SK-N-SH (cell line): ENCODE results near the gene MED15. TPM values are rescaled to one million over a fixed set of nuclear protein-coding genes. Genes with fewer than 3 reads are reported as not detected.

ENCODE experiments used
- CTCF ChIA-PET: fragments of 300-600, 350-600 bp; formaldehyde crosslinking; extraction: SDS; loops from one replicate; lab custom pipeline; 2021; lab: Yijun Ruan, JAX
- POLR2A ChIA-PET: fragments of 350-600 bp; sonication (Branson Sonifier 250); formaldehyde crosslinking; extraction: SDS; loops from one replicate; lab custom pipeline; 2020; ENCODE audit warnings: antibody characterized with exemption, inconsistent platforms; lab: Yijun Ruan, JAX
- DNase-seq: peaks from one replicate; pipeline ENCODE4 v3.0.0; 2012
- H2AFZ ChIP-seq: fragments of 200-600 bp; sonication (generic); 2 replicates; pipeline ENCODE4 v1.8.1; 2016; ENCODE audit warnings: antibody characterized with exemption, mild to moderate bottlenecking, low read depth
- H3F3A ChIP-seq: fragments of 200-600 bp; sonication (generic); replicated peaks from 2 replicates; pipeline ENCODE3; 2016; ENCODE audit warnings: antibody characterized with exemption, mild to moderate bottlenecking; ENCODE audit not compliant: insufficient read depth
- H3K27ac ChIP-seq, 2 experiments: fragments of 200-500 bp in 1 of 2; fragments of 200-600 bp in 1 of 2; sonication (Bioruptor generic) in 1 of 2; sonication (generic), shearing (Covaris generic) in 1 of 2; 2 replicates each; pipeline versions ENCODE4 v1.5.1 to v1.6.1; 2014 to 2016; ENCODE audit warnings: low read depth in 2 of 2, inconsistent platforms in 1 of 2, low read length in 1 of 2, mild to moderate bottlenecking in 1 of 2, mixed read lengths in 1 of 2
- H3K27me3 ChIP-seq: fragments of 200-600 bp; sonication (generic), shearing (Covaris generic); 2 replicates; pipeline ENCODE4 v1.6.1; 2016; ENCODE audit warnings: mixed run types; ENCODE audit not compliant: insufficient read depth
- H3K36me3 ChIP-seq, 2 experiments: fragments of 200-500 bp in 1 of 2; fragments of 200-600 bp in 1 of 2; sonication (Bioruptor generic) in 1 of 2; sonication (generic) in 1 of 2; replicated peaks in 1 of 2; 2 replicates each; pipeline versions ENCODE3 to v1.5.1; 2014 to 2016; ENCODE audit warnings: low read length in 1 of 2, mild to moderate bottlenecking in 1 of 2; ENCODE audit not compliant: insufficient read depth in 2 of 2, control insufficient read depth in 1 of 2
- H3K4me1 ChIP-seq, 2 experiments: fragments of 200-500 bp in 1 of 2; fragments of 200-600 bp in 1 of 2; sonication (Bioruptor generic) in 1 of 2; sonication (generic), shearing (Covaris generic) in 1 of 2; 2 replicates each; pipeline versions ENCODE4 v1.5.1 to v1.6.1; 2014 to 2016; ENCODE audit warnings: low read depth in 1 of 2, low read length in 1 of 2, mixed run types in 1 of 2; ENCODE audit not compliant: insufficient read depth in 2 of 2, control insufficient read depth in 1 of 2
- H3K4me2 ChIP-seq: fragments of 200-600 bp; sonication (generic), shearing (Covaris generic); 2 replicates; pipeline ENCODE4 v1.6.1; 2017; ENCODE audit warnings: mixed run types
- H3K4me3 ChIP-seq, 2 experiments: fragments of 200-500 bp in 1 of 2; fragments of 200-600 bp in 1 of 2; sonication (Bioruptor generic) in 1 of 2; sonication (generic), shearing (Covaris generic) in 1 of 2; 2 replicates each; pipeline versions ENCODE4 v1.5.1 to v1.8.1; 2014 to 2016; ENCODE audit warnings: low read depth in 2 of 2, inconsistent platforms in 1 of 2, low read length in 1 of 2, mild to moderate bottlenecking in 1 of 2, mixed read lengths in 1 of 2, moderate library complexity in 1 of 2
- H3K79me2 ChIP-seq: fragments of 200-600 bp; sonication (generic); 2 replicates; pipeline ENCODE4 v1.8.1; 2017; ENCODE audit warnings: mild to moderate bottlenecking; ENCODE audit not compliant: insufficient read depth
- H3K9ac ChIP-seq: fragments of 200-600 bp; sonication (generic); 2 replicates; pipeline ENCODE4 v1.6.1; 2017; ENCODE audit warnings: mixed run types
- H3K9me2 ChIP-seq: fragments of 200-600 bp; sonication (generic); 2 replicates; pipeline ENCODE4 v1.6.1; 2017; ENCODE audit warnings: mixed run types
- H3K9me3 ChIP-seq: fragments of 200-600 bp; sonication (generic); 2 replicates; pipeline ENCODE4 v1.6.1; 2017; ENCODE audit warnings: mixed run types, mild to moderate bottlenecking, moderate library complexity
- H4K20me1 ChIP-seq: fragments of 200-600 bp; sonication (generic); 2 replicates; pipeline ENCODE4 v1.6.1; 2017; ENCODE audit warnings: mild to moderate bottlenecking, mixed run types; ENCODE audit not compliant: insufficient read depth
- CHD2 ChIP-seq: fragments of 150-350 bp; IDR thresholded peaks from 2 replicates; pipeline ENCODE4 v1.6.1; 2018; ENCODE audit warnings: low read length; ENCODE audit not compliant: partially characterized antibody
- ELF1 ChIP-seq: IDR thresholded peaks from 2 replicates; pipeline ENCODE4 v1.4.0; 2012
- EP300 ChIP-seq, 2 experiments: IDR thresholded peaks; 2 replicates each; pipeline versions ENCODE4 v1.4.0 to v1.6.1; 2012; ENCODE audit warnings: borderline replicate concordance in 1 of 2, low read depth in 1 of 2, low read length in 1 of 2
- FOSL2 ChIP-seq: IDR thresholded peaks from 2 replicates; pipeline ENCODE4 v1.4.0; 2012; ENCODE audit warnings: low read depth, mild to moderate bottlenecking, moderate library complexity, borderline replicate concordance
- FOXJ3 ChIP-seq: sonication (generic); formaldehyde crosslinking; IDR thresholded peaks from 2 replicates; pipeline ENCODE4 v1.5.1; 2020; ENCODE audit warnings: mild to moderate bottlenecking, missing genetic modification reagents
- FOXM1 ChIP-seq: IDR thresholded peaks from 2 replicates; pipeline ENCODE4 v1.4.0; 2012; ENCODE audit warnings: low read depth, mild to moderate bottlenecking
- GATA2 ChIP-seq: sonication (generic); formaldehyde crosslinking; IDR thresholded peaks from 2 replicates; pipeline ENCODE4 v1.5.0; 2020; ENCODE audit warnings: mild to moderate bottlenecking, missing genetic modification reagents
- JUND ChIP-seq: IDR thresholded peaks from 2 replicates; pipeline ENCODE4 v1.4.0; 2012
- MEF2A ChIP-seq: IDR thresholded peaks from 2 replicates; pipeline ENCODE4 v1.4.0; 2012; ENCODE audit warnings: low read depth, borderline replicate concordance
- NFIC ChIP-seq: IDR thresholded peaks from 2 replicates; pipeline ENCODE4 v1.4.0; 2012; ENCODE audit warnings: borderline replicate concordance
- NRF1 ChIP-seq: IDR thresholded peaks from 2 replicates; pipeline ENCODE4 v1.6.1; 2012; ENCODE audit warnings: low read depth, mild to moderate bottlenecking, low read length
- PBX3 ChIP-seq: IDR thresholded peaks from 2 replicates; pipeline ENCODE4; 2012
- RCOR1 ChIP-seq: fragments of 150-350 bp; IDR thresholded peaks from 2 replicates; pipeline ENCODE4 v1.6.1; 2017; ENCODE audit warnings: antibody characterized with exemption, low read length
- REST ChIP-seq: IDR thresholded peaks from 2 replicates; pipeline ENCODE4 v1.6.1; 2012; ENCODE audit warnings: mild to moderate bottlenecking, low read depth, low read length, moderate library complexity
- RFX5 ChIP-seq: IDR thresholded peaks from 2 replicates; pipeline ENCODE4 v1.6.1; 2012; ENCODE audit warnings: mild to moderate bottlenecking, improper control_type of control experiment, low read length
- RXRA ChIP-seq: IDR thresholded peaks from 2 replicates; pipeline ENCODE4 v1.4.0; 2012; ENCODE audit warnings: low read depth, mild to moderate bottlenecking, borderline replicate concordance
- SIN3A ChIP-seq: IDR thresholded peaks from 2 replicates; pipeline ENCODE4 v1.6.1; 2012; ENCODE audit warnings: low read depth, mild to moderate bottlenecking, low read length, moderate library complexity, borderline replicate concordance
- TAF1 ChIP-seq: IDR thresholded peaks from 2 replicates; pipeline ENCODE4 v1.6.1; 2012; ENCODE audit warnings: low read depth, mild to moderate bottlenecking, low read length, moderate library complexity, borderline replicate concordance
- TEAD4 ChIP-seq: IDR thresholded peaks from 2 replicates; pipeline ENCODE4 v1.4.0; 2012; ENCODE audit warnings: mild to moderate bottlenecking, borderline replicate concordance; ENCODE audit not compliant: insufficient read depth
- USF2 ChIP-seq: fragments of 150-350 bp; IDR thresholded peaks from 2 replicates; pipeline ENCODE4 v1.6.1; 2017; ENCODE audit warnings: antibody characterized with exemption, low read length, low read depth, borderline replicate concordance
- YY1 ChIP-seq: IDR thresholded peaks from 2 replicates; pipeline ENCODE4 v1.4.0; 2012; ENCODE audit warnings: low read depth, mild to moderate bottlenecking
- ZBTB33 ChIP-seq: IDR thresholded peaks from 2 replicates; pipeline ENCODE4 v1.4.0; 2012; ENCODE audit warnings: low read depth, borderline replicate concordance
- WGBS: methylation state at CpG from one replicate; pipeline ENCODE4 v1.1.6; 2017; ENCODE audit warnings: low lambda C conversion rate; 5-methylcytosine and 5-hydroxymethylcytosine counted together
- polyA plus RNA-seq, 3 experiments: library from polyadenylated mRNA; depleted of rRNA; stranded (reverse); fragments of >200 nt; gene quantifications; 2 replicates each; pipeline ENCODE4 v1.2.3, GENCODE V29; 2012

MED15 gene
- polyA plus RNA-seq, 1 of the 3 experiments (the other 2 are of a cell fraction), result 45.1 TPM

GRCh38 chr22:20497426-20497825 is 10.0 kb upstream of the MED15 start:
- Histone ChIP-seq H3K9ac (no peak overlapping the region), H4K20me1 (peaks cover 11% of the 10 kb centered on the region), H2AFZ (no peak overlapping the region), H3K27ac (no peak overlapping the region), H3K9me3 (no peaks in the 10 kb centered on the region), H3F3A (peaks cover 5% of the 10 kb centered on the region), H3K9me2 (no peaks in the 10 kb centered on the region), H3K36me3 (peaks cover 0 to 7% of the 10 kb centered on the region in 2 experiments), H3K79me2 (peaks cover 37% of the 10 kb centered on the region), H3K4me2 (peak overlapping the region; percentile 92; the same call in 1 of the 2 replicates), H3K4me3 (no peak overlapping the region), H3K4me1 (peaks cover 5 to 11% of the 10 kb centered on the region in 2 experiments; a peak in 1 of 4 replicates), H3K27me3 (no peaks in the 10 kb centered on the region)
- POLR2A ChIA-PET, result no interaction called here
- 97% methylated on average over 3 of the region's 3 CpGs for WGBS
- DNase-seq, result no peak
- TF ChIP-seq FOXM1 (no peak), RFX5 (no peak), NFIC (no peak), TEAD4 (no peak), FOXJ3 (CRISPR knock-in tag) (no peak), RCOR1 (no peak), MEF2A (no peak), CHD2 (no peak), NRF1 (no peak), USF2 (no peak)
- CTCF ChIA-PET, result interaction anchor here (1.0 to 2.1 kb wide), 3 partner anchors 37 to 79 kb away, joined by 3 to 14 read pairs (median 4); no protein-coding TSS in a partner anchor

GRCh38 chr22:20498913-20499312 is 8.5 kb upstream of the MED15 start:
- no peaks in the 10 kb centered on the region for H3K9me2 ChIP-seq
- CTCF ChIA-PET, result interaction anchor here (0.8 to 0.9 kb wide), 2 partner anchors 60 to 64 kb away, joined by 3 read pairs; no protein-coding TSS in a partner anchor
- peaks cover 22% of the 10 kb centered on the region for H3K79me2 ChIP-seq
- WGBS, result 95% methylated on average over 3 of the region's 3 CpGs
- peaks cover 0 to 7% of the 10 kb centered on the region in 2 experiments for H3K36me3 ChIP-seq
- no peak overlapping the region for H3K27ac ChIP-seq
- POLR2A ChIA-PET, result no interaction called here
- no peaks in the 10 kb centered on the region for H3K9me3 ChIP-seq
- H4K20me1 ChIP-seq, result peaks cover 4% of the 10 kb centered on the region; the same call in 1 of the 2 replicates
- H3K9ac ChIP-seq, result no peak overlapping the region
- H3K4me3 ChIP-seq, result no peak overlapping the region
- no peak for DNase-seq
- H3K27me3 ChIP-seq, result no peaks in the 10 kb centered on the region
- peaks cover 7% of the 10 kb centered on the region for H3F3A ChIP-seq
- H3K4me1 ChIP-seq, result peaks cover under 1 to 14% of the 10 kb centered on the region in 2 experiments; a peak in 2 of 4 replicates
- no peak overlapping the region for H2AFZ ChIP-seq
- H3K4me2 ChIP-seq, result no peak overlapping the region
- TF ChIP-seq JUND (no peak), SIN3A (no peak), YY1 (no peak), GATA2 (CRISPR knock-in tag) (no peak), PBX3 (no peak), ELF1 (no peak), FOSL2 (no peak), EP300 (IDR thresholded peaks at IDR 0.05; ENCODE audit: borderline replicate concordance in 1 of 2, low read depth in 1 of 2, low read length in 1 of 2) (no peak), TAF1 (no peak), NRF1 (no peak), ZBTB33 (no peak), RXRA (no peak), RCOR1 (no peak), REST (no peak)
